Natural killer cell (primary cell): ENCODE data around the gene MGAT5B. TPM values are rescaled to one million over a fixed set of nuclear protein-coding genes. Genes with fewer than 3 reads are reported as not detected.

Source experiments
- ATAC-seq, 3 donors: fragments of 150-1000 bp in 2 of 3; fragments of 200-7000 bp in 1 of 3; cut with Tn5 transposase; 1 replicate in 1 of 3; 2 replicates in 2 of 3; pipeline ENCODE4 v1.10.0; 2021; ENCODE audit warnings: mild to moderate bottlenecking in 2 of 3, moderate library complexity in 2 of 3
- DNase-seq, 2 donors: peaks; one replicate each; pipeline versions ENCODE4 v3.0.0 to v3.0.0-alpha.2; 2013 to 2021; ENCODE audit warnings: mixed read lengths in 1 of 2
- H3K27ac ChIP-seq: one replicate; pipeline ENCODE4 v1.5.1; 2013; ENCODE audit warnings: mild to moderate bottlenecking, low read length
- H3K27me3 ChIP-seq: one replicate; pipeline ENCODE4 v1.6.1; 2013; ENCODE audit warnings: low read length; ENCODE audit not compliant: control insufficient read depth, insufficient read depth
- H3K36me3 ChIP-seq: one replicate; pipeline ENCODE4 v1.6.1; 2013; ENCODE audit warnings: low read length; ENCODE audit not compliant: control insufficient read depth, insufficient read depth
- H3K4me1 ChIP-seq: one replicate; pipeline ENCODE4 v1.6.1; 2013; ENCODE audit warnings: low read length; ENCODE audit not compliant: control insufficient read depth, insufficient read depth
- H3K4me3 ChIP-seq: one replicate; pipeline ENCODE4 v1.5.1; 2013; ENCODE audit warnings: low read length
- H3K9me3 ChIP-seq: one replicate; pipeline ENCODE4 v1.6.1; 2013; ENCODE audit warnings: low read length; ENCODE audit not compliant: control insufficient read depth, insufficient read depth
- H3K27ac Mint-ChIP-seq, 2 donors: one replicate each; pipeline ENCODE4 v1.8.0; 2022; ENCODE audit warnings: mild to moderate bottlenecking in 2 of 2, mixed read lengths in 2 of 2, moderate library complexity in 1 of 2
- H3K27me3 Mint-ChIP-seq, 2 donors: one replicate each; pipeline ENCODE4 v1.8.0; 2022; ENCODE audit warnings: low read depth in 2 of 2, mixed read lengths in 2 of 2
- H3K36me3 Mint-ChIP-seq: one replicate; pipeline ENCODE4 v1.8.0; 2022; ENCODE audit warnings: mixed read lengths
- H3K4me1 Mint-ChIP-seq, 2 donors: one replicate each; pipeline ENCODE4 v1.8.0; 2022; ENCODE audit warnings: mixed read lengths in 2 of 2
- H3K4me3 Mint-ChIP-seq: one replicate; pipeline ENCODE4 v1.8.0; 2022; ENCODE audit warnings: mild to moderate bottlenecking, moderate library complexity, mixed read lengths
- H3K9me3 Mint-ChIP-seq, 2 donors: one replicate each; pipeline ENCODE4 v1.8.0; 2022; ENCODE audit warnings: mixed read lengths in 2 of 2
- CTCF ChIP-seq: fragments of 200-600 bp; IDR thresholded peaks from one replicate; pipeline ENCODE4 v1.8.0; 2022; ENCODE audit warnings: antibody characterized with exemption
- WGBS: methylation state at CpG from one replicate; pipeline ENCODE4 v1.1.7; 2013; ENCODE audit warnings: missing lambda C conversion rate; ENCODE audit not compliant: insufficient coverage; 5-methylcytosine and 5-hydroxymethylcytosine counted together
- intact Hi-C: fragments of 100-400 bp; cut with micrococcal nuclease; formaldehyde crosslinking; loops from one replicate; pipeline ENCODE4 v1.14.2; 2022
- total RNA-seq, 4 donors: library from RNA; stranded (reverse); fragments of 120-200 nt in 1 of 4; gene quantifications; one replicate each; pipeline versions ENCODE4 v1.2.3 to v1.2.4, GENCODE V29; 2013 to 2022

MGAT5B gene
- total RNA-seq, 3 donors from 2014 or later (not counting 1 experiment from before 2014, with no cell fraction given) = not detected

GRCh38 chr17:76893623-76894334 lies 25.6 kb downstream of the MGAT5B start:
- intact Hi-C loops = no loop called here
- Mint-ChIP-seq H3K9me3 (no peaks in the 10 kb centered on the region), H3K4me3 (no peak overlapping the region), H3K27ac (no peak overlapping the region), H3K27me3 (no peaks in the 10 kb centered on the region), H3K4me1 (no peaks in the 10 kb centered on the region), H3K36me3 (no peaks in the 10 kb centered on the region)
- Histone ChIP-seq H3K36me3 (no peaks in the 10 kb centered on the region), H3K27me3 (no peaks in the 10 kb centered on the region), H3K9me3 (no peaks in the 10 kb centered on the region), H3K4me1 (no peaks in the 10 kb centered on the region), H3K4me3 (no peak overlapping the region), H3K27ac (no peak overlapping the region)
- WGBS = 88% methylated on average over 13 of the region's 13 CpGs
- DNase-seq = no peak
- ATAC-seq = no peak
- TF ChIP-seq CTCF = no peak

- no peak overlapping the region for H3K27ac ChIP-seq
- TF ChIP-seq CTCF = no peak
- H3K4me1 ChIP-seq = no peaks in the 10 kb centered on the region
- Mint-ChIP-seq H3K9me3 (no peaks in the 10 kb centered on the region), H3K36me3 (no peaks in the 10 kb centered on the region), H3K27me3 (no peaks in the 10 kb centered on the region), H3K4me1 (no peaks in the 10 kb centered on the region), H3K27ac (no peak overlapping the region), H3K4me3 (no peak overlapping the region)
- DNase-seq (no peak), ATAC-seq (no peak)
- H3K27me3 ChIP-seq = no peaks in the 10 kb centered on the region
- no peaks in the 10 kb centered on the region for H3K9me3 ChIP-seq
- H3K36me3 ChIP-seq = no peaks in the 10 kb centered on the region
- no peak overlapping the region for H3K4me3 ChIP-seq
- intact Hi-C loops = no loop called here
- WGBS = 94% methylated on average over 11 of the region's 11 CpGs
These were observed 26.6 kb downstream of the MGAT5B start for GRCh38 chr17:76894842-76895241.

- Mint-ChIP-seq H3K4me3 (no peak overlapping the region), H3K27ac (no peak overlapping the region), H3K9me3 (no peaks in the 10 kb centered on the region), H3K36me3 (no peaks in the 10 kb centered on the region), H3K4me1 (no peaks in the 10 kb centered on the region), H3K27me3 (no peaks in the 10 kb centered on the region)
- no peak for ATAC-seq
- H3K9me3 ChIP-seq = no peaks in the 10 kb centered on the region
- no peaks in the 10 kb centered on the region for H3K4me1 ChIP-seq
- no peak for TF ChIP-seq CTCF
- intact Hi-C loops = no loop called here
- H3K27me3 ChIP-seq = no peaks in the 10 kb centered on the region
- 74% methylated on average over 9 of the region's 10 CpGs for WGBS
- H3K27ac ChIP-seq = no peak overlapping the region
- no peak overlapping the region for H3K4me3 ChIP-seq
- no peaks in the 10 kb centered on the region for H3K36me3 ChIP-seq
- no peak for DNase-seq
These were observed 28.8 kb downstream of the MGAT5B start for GRCh38 chr17:76897023-76897422.

- no peak for TF ChIP-seq CTCF
- no peaks in the 10 kb centered on the region for H3K36me3 Mint-ChIP-seq
- intact Hi-C loops = no loop called here
- no peak overlapping the region for H3K4me3 Mint-ChIP-seq
- DNase-seq = no peak
- 86% methylated on average over 6 of the region's 7 CpGs for WGBS
- no peak overlapping the region for H3K27ac ChIP-seq
- no peaks in the 10 kb centered on the region for H3K27me3 ChIP-seq
- no peaks in the 10 kb centered on the region for H3K27me3 Mint-ChIP-seq
- no peak for ATAC-seq
- no peaks in the 10 kb centered on the region for H3K9me3 Mint-ChIP-seq
- H3K9me3 ChIP-seq = no peaks in the 10 kb centered on the region
- no peak overlapping the region for H3K27ac Mint-ChIP-seq
- no peaks in the 10 kb centered on the region for H3K4me1 ChIP-seq
- H3K36me3 ChIP-seq = no peaks in the 10 kb centered on the region
- no peak overlapping the region for H3K4me3 ChIP-seq
- H3K4me1 Mint-ChIP-seq = no peaks in the 10 kb centered on the region
These were observed 31.2 kb downstream of the MGAT5B start for GRCh38 chr17:76899414-76899813.
